ENCODE data around the gene YPEL1.

DNA sequence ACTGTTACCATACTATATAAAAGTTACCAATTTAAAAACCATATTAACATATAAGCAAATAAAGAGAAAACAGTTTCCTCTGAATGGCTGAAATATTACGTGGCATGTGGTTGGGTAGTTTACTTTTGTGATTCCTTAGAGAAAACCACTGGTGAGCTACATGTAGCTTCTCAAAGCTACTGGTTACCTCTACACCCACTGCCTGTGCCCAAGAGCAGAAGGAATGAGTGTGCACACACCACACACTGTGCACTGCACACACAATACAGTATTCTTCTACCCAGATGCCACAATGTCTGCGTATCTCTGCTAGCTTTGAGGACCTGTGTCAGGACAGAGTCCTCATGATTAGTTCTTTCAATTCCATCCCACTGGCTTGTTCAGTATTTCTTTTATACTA lies 25.5 kb upstream of the YPEL1 start:
- TF ChIP-seq, protein P1, sequence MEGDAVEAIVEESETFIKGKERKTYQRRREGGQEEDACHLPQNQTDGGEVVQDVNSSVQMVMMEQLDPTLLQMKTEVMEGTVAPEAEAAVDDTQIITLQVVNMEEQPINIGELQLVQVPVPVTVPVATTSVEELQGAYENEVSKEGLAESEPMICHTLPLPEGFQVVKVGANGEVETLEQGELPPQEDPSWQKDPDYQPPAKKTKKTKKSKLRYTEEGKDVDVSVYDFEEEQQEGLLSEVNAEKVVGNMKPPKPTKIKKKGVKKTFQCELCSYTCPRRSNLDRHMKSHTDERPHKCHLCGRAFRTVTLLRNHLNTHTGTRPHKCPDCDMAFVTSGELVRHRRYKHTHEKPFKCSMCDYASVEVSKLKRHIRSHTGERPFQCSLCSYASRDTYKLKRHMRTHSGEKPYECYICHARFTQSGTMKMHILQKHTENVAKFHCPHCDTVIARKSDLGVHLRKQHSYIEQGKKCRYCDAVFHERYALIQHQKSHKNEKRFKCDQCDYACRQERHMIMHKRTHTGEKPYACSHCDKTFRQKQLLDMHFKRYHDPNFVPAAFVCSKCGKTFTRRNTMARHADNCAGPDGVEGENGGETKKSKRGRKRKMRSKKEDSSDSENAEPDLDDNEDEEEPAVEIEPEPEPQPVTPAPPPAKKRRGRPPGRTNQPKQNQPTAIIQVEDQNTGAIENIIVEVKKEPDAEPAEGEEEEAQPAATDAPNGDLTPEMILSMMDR (IDR thresholded peaks at IDR 0.05), result no peak
- TF ChIP-seq EP300 (IDR thresholded peaks at IDR 0.05; ENCODE audit: low read depth) (no peak), POLR2A (IDR thresholded peaks at IDR 0.05) (no peak)
